ENCODE results near the gene GIGYF2. TPM values are rescaled to one million over a fixed set of nuclear protein-coding genes. Genes with fewer than 3 reads are reported as not detected.
A peak's percentile ranks its signal among the peaks of the same experiment; 100 is the strongest.
"Not testable (repeated sequence)": the region's sequence is repeated elsewhere in the genome, so short reads cannot be mapped to it uniquely, and the experiment has no call there.

The GIGYF2 gene, protein sequence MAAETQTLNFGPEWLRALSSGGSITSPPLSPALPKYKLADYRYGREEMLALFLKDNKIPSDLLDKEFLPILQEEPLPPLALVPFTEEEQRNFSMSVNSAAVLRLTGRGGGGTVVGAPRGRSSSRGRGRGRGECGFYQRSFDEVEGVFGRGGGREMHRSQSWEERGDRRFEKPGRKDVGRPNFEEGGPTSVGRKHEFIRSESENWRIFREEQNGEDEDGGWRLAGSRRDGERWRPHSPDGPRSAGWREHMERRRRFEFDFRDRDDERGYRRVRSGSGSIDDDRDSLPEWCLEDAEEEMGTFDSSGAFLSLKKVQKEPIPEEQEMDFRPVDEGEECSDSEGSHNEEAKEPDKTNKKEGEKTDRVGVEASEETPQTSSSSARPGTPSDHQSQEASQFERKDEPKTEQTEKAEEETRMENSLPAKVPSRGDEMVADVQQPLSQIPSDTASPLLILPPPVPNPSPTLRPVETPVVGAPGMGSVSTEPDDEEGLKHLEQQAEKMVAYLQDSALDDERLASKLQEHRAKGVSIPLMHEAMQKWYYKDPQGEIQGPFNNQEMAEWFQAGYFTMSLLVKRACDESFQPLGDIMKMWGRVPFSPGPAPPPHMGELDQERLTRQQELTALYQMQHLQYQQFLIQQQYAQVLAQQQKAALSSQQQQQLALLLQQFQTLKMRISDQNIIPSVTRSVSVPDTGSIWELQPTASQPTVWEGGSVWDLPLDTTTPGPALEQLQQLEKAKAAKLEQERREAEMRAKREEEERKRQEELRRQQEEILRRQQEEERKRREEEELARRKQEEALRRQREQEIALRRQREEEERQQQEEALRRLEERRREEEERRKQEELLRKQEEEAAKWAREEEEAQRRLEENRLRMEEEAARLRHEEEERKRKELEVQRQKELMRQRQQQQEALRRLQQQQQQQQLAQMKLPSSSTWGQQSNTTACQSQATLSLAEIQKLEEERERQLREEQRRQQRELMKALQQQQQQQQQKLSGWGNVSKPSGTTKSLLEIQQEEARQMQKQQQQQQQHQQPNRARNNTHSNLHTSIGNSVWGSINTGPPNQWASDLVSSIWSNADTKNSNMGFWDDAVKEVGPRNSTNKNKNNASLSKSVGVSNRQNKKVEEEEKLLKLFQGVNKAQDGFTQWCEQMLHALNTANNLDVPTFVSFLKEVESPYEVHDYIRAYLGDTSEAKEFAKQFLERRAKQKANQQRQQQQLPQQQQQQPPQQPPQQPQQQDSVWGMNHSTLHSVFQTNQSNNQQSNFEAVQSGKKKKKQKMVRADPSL (N-terminal part only)
- polyA plus RNA-seq (2013, experiment 1 of 2; ENCODE audit: insufficient read length), result 18.5 TPM
- 20.7 TPM for polyA plus RNA-seq (2013, experiment 2 of 2; ENCODE audit: insufficient read length)

DNA sequence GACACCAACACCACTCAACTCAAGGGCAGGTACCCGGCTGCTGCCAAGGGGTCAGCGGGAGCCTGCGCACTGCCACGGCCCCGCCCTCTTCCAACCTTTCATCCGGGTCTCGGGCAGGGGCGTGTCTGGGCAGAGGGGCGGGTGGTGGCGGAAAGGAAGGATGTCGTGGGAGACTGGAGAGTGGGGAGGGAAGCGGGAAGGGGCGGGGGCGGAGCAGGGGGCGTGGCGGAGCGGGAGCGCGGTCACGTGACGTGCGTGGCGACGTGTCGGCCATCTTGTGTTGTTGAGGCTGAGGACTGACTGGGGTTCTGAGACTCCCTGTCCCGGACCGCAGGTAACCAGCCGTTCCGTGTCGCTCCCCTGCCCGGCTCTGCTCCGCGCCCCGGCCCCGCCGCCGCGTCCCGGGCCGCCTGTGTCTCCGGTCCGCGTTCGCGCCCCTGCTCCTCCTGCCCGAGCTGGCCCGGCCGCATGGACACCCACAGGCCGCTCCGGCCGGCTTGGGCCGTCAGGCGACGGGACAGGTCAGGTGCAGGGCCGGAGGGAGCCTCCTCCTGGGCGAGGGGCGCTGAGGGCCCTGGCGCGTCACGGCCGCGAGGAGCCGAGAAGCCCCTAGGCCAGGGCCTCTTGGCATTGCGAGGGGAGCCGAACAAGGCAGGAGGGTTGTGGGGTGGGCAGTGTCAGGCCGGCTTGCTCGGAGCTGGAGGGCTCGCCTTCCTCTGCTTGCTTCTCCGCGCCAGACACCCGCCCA, at the start of gene GIGYF2:
Gene GIGYF2 (plus strand): TSS at position 273 of the 748 bp plus-strand sequence. CDS start 37,867 bp downstream, outside the sequence.
- peak; percentile 93 for DNase-seq

DNA sequence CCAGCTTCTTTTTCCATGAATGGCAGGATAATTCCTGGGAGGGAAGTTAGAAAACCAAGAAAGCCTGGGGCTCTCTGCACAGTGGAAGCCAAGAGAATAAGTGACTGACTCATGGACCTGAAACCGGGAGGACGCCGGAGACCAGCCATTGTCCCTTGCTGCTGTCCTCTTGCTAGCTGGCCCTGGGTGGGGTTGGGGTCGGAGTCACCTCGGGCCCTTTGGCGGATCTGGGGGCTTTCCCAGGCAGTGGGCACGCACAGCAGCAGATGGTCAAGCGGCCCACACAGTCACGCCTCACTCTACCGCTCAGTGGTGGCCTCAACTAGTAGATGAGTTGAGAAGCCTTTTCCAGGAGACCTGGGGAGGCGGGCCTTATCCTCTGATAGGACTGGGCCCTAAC, 48.1 kb upstream of the GIGYF2 start:
- no peak for DNase-seq

DNA sequence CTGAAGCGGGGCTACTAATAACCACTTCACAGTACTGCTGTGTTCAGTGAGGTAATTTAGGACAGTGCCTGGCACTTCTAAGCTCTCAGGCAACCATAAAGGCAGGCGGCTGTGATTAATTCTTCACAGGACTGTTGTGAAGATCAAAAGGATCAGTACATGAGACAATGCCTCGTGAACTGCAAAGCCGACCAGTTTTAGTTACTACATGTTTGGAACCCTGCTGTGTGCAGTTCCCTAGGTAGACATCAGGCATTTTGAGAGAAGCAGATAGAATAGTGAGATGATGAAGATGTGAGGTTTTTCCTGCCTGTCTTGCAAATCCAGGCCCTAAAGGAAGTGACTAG, 44.7 kb upstream of the GIGYF2 start:
- DNase-seq, result peak; percentile 15

DNA sequence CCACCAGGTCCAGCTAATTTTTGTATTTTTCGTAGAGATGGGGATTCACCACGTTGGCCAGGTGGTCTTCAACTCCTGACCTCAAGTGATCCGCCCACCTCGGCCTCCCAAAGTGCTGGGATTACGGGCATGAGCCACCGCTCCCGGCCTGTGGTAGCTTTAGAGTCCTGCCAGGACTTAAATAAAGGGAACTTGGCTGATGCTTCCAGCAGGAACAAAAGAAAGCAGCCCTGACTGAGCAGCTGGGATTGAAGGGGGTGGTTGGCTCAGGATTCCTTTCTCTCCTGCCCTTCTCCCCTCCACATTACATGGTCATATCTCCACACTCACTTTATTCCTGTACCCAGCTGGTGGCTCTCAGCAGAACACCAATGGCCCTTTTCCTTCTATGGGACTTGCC, 43.7 kb upstream of the GIGYF2 start:
- DNase-seq, result no peak

DNA sequence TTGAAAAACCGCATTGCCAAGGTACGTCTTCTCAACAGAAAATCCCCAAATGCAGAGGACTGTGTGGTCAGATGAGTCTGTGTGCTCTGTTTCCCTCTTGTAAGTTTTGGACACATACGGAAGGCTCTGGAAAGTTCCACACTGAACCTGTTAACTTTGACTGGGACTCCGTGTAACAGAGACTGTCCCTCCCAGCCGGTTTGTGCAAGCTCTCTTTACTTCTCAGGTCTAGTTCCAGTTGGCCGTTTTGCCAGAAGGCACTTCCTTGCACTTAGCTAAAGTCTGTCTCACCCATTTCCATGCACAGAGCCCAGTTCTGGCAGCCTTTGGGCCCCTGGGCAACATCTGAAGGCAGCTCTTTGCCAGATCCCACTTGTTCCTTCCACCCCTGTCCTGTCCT, 41.7 kb upstream of the GIGYF2 start:
- no peak for DNase-seq

DNA sequence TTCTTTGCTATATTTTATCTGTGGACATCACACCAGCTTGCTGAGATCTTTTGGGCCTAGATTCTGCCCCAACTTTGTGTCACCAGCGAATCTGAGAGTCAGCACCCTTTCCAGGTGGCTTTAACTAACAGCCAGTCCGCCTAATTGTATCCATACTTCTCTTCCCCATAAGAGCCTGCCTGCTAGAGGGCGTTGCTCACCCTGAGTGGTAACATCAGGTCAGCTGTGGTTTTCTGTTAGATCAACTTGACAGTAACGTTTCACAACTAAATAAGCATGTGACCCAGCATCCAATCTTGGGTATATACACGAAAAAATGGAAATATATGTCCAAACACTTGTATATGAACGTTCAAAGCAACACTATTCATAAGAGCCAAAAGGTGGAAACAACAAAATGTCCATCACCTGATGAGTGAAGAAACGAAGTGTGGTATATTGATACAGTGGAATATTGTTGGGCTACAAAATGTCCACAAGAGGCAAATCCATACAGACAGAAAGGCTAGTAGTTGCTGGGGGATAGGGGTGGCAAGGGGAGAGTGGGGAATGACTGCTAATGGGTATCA, 38.8 kb upstream of the GIGYF2 start:
- no peak for DNase-seq

DNA sequence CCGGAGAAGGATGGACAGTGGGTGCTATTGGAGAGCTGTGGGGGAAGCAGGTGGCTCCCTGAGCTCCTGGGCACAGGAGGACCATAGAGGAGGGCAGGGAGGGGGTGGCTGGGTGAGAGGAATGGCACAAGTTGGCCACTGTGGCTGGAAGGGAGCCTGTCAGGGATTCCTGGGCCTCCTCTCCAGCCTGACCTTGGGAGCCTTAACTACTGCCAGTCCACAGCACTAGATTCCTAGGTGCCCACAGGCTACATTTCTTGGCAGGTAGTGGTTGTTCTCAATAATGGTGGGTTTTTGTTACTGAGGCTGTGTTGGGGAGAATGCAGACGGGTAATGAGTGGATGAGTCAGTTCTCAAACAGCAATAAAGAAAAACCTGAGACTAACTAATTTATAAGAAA, 37.8 kb upstream of the GIGYF2 start:
- no peak for DNase-seq

DNA sequence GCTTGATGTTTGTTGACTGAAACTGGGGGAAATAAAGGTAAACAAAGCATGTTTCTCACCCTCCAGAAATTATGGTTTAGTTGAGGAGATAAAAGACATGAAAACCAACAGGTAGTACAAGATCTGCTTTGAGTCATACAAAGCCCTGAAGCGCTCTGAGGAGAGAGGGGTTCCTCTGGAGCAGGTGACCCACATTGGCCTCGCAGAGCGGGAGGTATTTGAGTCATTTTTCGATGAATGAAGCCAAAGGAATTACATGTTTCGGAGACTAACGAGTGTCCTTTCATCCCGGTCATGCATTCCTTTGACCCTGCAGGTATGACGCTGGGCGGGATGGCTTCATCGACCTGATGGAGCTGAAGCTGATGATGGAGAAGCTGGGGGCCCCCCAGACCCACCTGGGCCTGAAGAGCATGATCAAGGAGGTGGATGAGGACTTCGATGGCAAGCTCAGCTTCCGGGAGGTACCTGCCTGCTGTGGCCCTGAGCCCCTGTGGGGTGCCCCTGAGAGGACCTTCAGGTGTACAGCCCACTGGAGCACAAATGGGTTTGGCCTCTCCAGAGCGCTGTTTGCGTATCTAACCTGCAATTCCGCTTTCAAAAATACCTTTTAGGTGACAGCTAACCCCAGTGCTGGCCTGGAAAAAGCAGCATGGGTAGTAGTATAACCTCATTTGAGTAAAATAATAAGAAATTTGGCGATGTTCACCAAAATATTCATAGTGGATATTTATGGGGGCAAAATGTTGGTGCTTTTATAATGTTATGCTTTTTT, 34.5 kb upstream of the GIGYF2 start:
- DNase-seq, result no peak

DNA sequence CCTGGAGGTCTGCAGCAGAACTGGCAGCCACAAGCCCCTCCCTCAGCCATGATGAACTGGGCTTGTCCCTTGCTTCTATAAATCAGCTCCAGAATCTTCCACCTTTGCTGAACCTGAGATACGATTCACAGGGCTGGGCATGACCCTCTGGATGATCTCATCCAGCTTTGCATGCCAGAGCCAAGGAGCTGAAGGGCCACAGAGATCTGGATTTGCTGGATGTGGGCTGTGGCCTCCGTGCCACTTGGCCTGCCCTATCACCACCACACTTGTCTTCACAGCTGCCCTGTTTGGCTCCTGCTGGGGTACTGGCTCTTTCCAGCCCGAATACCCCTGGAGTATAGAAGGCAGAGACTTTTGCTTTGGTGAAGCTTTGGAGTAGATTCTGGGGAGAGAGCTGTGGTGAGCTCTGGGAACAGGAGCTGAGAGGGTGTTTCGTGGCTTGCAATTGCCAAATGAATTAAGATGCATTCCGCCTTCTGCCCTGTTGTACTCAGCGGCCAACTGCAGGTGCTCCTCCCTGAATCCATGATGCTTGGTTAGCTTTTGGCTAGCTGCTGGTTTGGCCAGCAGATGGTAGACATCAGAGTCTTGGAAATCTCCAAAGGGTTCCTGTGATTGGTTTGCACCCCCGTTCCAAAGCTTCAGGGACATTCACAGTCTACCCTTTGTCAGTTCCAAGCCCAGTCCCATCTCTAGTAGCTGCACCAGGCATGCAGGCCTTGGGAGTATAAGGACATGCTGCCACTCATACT, 30.9 kb upstream of the GIGYF2 start:
- no peak for DNase-seq

DNA sequence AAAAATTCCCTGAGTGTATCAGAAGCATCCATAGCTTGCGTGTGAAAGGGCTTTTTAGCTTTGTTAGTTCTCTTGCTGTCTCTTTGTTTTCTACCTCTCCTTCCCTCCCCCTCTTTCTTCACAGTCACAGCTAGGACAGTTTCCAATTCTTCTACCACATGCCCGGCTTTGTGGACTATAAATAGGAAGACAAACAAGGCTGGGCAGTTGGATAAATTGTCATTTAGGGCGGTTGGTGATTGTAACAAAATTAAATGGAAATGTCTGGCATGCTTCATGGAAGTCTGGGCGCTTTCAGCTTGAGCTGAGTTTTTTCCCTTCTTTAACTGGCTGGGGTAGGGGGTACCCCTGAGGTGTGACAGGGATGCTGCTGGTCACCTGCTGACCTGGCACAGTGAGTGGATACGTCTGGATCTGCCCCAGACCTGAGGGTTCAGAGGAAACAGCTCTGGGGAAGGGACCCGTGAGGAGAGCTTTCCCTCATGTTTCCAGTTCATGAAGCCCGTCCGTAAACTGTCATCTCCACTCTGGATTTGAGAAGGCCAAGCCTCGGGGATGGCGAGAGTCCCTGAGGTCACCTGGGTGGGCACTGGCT, 29.0 kb upstream of the GIGYF2 start:
- peak; percentile 10 for DNase-seq

DNA sequence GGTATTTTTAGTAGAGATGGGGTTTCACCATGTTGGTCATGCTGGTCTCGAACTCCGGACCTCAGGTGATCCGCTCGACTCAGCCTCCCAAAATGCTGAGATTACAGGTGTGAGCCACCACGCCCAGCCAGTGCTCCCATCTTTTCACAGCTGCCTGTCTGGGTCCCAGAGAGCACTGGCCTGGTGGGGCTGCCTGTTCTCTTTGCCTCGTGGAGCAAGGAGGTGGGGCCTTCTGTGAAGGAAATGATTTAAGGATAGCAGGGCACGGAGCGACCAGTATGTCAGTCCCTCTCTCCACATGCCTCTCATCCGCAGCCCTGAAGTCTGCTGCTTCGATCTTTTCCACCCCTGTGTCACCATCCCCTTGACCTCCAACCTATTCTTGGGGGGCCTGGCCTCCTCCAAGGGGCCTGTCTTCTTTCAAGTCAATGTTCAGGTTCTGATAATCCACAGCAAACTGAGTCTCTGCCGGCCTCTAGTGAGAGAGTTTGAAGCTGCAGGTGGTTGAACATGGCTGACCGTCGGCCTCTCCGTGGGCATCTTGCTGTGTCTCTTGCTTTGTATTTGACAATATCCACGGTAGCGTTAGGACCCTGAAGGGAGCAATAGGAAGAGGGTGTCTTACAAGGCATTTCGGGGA, 28.2 kb upstream of the GIGYF2 start:
- DNase-seq, result peak; percentile 23

DNA sequence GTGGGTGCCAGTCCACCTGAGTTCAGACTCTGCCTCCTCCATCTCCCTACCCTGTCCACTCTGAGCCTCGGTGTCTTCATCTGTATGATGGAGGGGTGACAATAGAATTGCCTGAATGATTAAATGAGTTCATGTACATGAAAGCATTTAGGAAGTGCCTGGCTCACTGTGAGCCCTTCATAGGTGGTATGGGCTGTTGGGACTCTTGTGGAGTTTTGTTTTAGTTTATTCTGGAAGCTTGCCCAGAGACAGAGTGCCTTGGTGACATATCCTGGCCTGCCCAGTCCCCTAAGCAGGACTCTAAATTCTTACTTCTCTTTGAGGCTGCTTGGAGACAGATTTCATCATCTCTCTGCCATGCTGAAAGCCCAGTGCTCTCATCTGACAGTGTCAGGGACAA, 24.5 kb upstream of the GIGYF2 start:
- peak; percentile 30 for DNase-seq

DNA sequence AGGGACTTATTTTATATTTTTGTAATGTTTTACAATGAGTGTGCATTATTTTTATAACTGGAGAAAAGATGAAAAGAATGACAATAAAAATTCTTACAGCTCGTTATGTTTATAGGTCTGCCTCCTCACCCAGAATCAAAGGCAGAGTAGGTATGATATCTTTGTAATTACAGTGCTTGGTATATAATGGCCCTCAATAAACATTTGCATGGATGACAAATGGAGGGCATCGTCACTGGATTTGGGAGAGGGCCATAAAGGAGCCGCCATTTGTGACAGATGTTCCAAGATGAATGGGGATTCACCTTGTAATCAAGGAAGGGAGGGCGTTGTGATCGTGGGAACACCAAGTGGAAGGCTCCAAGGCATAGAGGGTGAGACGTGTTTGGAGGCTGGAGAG, 22.6 kb upstream of the GIGYF2 start:
- DNase-seq, result no peak

DNA sequence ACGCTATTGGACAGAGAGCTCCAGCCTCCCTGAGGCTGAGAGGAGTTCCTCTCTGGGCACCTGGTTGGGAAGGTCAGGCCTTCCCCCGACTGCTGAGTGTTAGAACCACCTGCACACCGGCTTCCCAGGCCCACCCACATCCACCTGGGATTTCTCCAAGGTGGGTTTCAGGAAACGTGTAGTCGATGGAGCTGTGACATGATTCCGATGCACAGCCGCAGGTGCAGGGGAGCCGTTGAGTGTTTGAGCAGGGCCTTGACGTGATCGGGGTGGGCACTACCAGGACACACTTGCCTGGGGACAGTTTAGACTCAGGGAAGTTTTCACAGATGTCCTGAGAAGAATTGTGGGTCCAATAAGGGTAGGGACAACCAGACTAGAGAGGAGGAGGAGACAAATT, 21.8 kb upstream of the GIGYF2 start:
- no peak for DNase-seq

DNA sequence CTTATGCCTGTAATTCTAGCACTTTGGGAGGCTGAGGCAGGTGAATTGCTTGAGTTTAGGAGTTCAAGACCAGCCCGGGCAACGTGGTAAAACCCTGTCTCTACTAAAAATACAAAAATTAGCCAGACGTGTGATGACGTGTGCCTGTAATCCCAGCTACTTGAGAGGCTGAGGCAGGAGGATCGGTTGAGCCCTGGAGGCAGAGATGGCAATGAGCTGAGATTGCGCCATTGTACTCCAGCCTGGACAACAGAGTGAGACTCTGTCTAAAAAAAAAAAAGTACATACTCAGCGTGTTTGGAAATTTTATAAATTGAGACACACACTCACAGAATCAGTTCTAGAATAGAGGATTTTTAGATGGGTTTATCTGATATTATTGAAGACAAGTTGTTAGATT, 17.1 kb upstream of the GIGYF2 start:
- DNase-seq, result no peak

DNA sequence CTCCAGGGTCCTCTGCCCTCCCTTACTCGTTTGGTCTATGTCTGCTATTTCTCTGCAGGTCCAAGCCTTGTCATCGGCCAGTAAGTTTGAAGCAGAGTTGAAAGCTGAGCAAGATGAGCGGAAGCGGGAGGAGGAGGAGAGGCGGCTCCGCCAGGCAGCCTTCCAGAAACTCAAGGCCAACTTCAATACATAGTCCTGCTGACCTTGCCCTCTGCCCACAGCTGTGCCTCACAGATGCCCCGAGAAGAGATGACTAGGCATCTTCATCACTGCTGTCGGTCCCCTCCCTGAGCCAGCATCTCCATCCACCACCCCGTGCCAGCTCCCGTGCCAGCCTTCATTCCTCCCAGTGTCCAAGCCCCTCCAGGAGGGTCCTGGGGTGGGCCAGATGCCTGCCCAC, 15.6 kb upstream of the GIGYF2 start:
- no peak for DNase-seq

DNA sequence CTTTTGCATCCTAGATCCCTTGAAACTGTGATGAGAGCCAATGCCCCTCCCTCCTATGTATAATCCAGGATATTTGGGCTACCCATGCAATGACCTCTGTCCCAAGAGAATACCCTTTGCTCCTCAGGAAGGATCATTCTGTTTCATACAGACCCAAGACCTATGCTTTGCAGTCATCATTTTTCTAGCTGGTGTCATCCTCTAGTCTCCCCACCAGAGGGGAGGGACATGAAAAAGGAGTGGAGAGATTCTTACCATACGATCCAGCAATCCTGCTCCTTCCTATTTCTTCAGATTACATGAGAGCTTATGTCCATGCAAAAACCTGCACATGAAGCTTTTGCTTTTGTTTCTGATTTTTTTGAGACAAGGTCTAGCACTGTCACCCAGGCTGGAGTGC, 13.8 kb upstream of the GIGYF2 start:
- peak; percentile 7 for DNase-seq

DNA sequence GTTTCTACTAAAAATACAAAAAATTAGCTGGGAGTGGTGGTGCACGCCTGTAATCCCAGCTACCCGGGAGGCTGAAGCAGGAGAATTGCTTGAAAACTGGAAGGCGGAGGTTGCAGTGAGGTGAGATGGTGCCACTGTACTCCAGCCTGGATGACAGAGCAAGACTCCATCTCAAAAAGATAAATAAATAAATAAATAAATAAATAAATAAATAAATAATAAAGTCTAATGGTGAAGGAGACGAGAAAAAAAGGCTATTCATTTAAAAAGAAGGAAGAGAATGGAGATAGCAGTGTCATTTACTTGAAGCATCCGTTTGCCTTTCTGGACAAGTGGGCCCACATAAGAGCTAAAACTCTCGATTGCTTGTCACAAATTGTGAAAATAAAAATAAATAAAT, 11.7 kb upstream of the GIGYF2 start:
- not testable (repeated sequence) for DNase-seq
